ENCODE measurements around the gene EPHB1.

EPHB1 gene

DNA sequence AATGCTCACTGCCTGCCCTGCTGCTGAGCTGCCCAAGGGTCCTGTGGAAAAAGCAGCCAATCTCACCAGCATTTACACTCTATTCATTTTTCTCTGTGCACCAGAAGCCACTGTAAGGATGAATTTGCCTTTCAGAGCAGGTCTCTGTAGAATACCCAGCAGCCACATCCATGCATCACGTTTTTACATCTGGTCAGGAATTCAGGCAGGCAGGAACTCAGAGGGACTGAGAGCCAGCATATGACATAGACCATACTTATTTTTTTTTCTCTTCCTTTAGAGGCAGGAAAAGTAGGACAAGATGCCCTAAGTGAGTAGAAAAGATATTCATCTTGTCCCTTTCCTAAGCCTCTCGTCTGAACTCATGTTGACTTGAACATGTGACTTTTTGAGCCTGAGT is 292.7 kb downstream of the EPHB1 start:
- no peaks in the 10 kb centered on the region for H3K27me3 ChIP-seq (ENCODE audit: control insufficient read depth, insufficient read depth, low read length)
- H3K4me3 ChIP-seq (ENCODE audit: low read depth, low read length): no peak overlapping the region
- H3K9ac ChIP-seq (ENCODE audit: low read depth, low read length): no peak overlapping the region
- H3K4me1 ChIP-seq (ENCODE audit: control insufficient read depth, insufficient read depth, low read length): no peaks in the 10 kb centered on the region
- no peaks in the 10 kb centered on the region for H3K9me3 ChIP-seq (ENCODE audit: control insufficient read depth, insufficient read depth, low read length)
- H3K36me3 ChIP-seq (ENCODE audit: control insufficient read depth, insufficient read depth, low read length): no peaks in the 10 kb centered on the region

DNA sequence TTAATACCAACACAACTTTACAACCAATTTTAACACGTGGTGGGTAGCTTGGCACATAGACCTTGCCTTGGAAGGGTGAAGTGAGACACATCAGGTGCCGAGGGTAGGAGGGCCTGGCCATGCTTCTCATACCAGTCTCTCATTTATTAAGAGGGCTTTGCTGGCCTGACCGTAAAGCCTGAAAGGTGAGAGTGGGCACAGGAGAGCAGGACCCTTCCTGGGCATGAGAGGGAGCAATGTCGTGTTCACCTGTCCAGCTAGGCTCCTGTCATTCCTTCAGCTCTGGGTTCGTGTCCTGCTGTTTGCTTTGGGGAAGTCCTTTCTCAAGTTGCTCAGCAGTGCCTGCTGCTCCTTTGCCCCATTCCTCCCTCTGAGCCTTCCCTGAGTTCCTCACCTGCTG is 294.4 kb downstream of the EPHB1 start:
- H3K9me3 ChIP-seq (ENCODE audit: control insufficient read depth, insufficient read depth, low read length): no peaks in the 10 kb centered on the region
- H3K9ac ChIP-seq (ENCODE audit: low read depth, low read length): no peak overlapping the region
- H3K4me1 ChIP-seq (ENCODE audit: control insufficient read depth, insufficient read depth, low read length): no peaks in the 10 kb centered on the region
- H3K4me3 ChIP-seq (ENCODE audit: low read depth, low read length): no peak overlapping the region
- no peaks in the 10 kb centered on the region for H3K27me3 ChIP-seq (ENCODE audit: control insufficient read depth, insufficient read depth, low read length)
- H3K36me3 ChIP-seq (ENCODE audit: control insufficient read depth, insufficient read depth, low read length): no peaks in the 10 kb centered on the region

DNA sequence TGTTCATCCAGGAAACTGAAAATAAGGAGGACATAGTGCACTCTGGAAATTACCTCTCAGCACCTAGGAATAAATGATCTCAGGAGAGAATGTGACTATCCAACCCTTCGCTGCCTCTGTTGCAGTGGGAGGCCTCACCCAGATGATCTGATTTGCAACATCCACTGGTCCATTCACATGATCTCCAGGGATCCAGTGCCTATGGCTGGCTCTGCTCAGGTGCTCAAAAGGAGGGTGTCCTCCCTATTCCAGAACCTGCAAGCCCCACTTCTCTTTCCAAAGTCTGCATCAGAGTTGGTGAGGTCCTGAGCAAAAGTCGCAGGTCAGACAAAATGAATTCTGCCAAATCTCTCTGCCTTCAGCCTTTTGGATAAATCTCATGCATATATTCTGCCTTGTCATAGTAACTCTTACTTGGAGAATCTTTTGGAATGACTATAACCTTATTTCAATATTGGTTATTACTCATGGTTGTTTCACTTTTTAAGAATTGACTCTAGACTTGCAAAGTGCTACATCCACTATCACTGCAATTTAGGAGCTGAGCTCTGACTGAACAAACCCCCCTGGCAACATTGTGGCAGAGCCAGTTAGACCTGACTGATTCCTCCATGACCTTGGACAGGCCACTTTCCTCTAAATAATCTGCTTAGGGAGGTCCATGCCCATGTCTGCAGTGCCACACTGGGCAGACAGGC is 295.1 kb downstream of the EPHB1 start:
- Histone ChIP-seq H3K9ac (ENCODE audit: low read depth, low read length) (no peak overlapping the region), H3K27me3 (ENCODE audit: control insufficient read depth, insufficient read depth, low read length) (no peaks in the 10 kb centered on the region), H3K9me3 (ENCODE audit: control insufficient read depth, insufficient read depth, low read length) (no peaks in the 10 kb centered on the region), H3K4me1 (ENCODE audit: control insufficient read depth, insufficient read depth, low read length) (no peaks in the 10 kb centered on the region), H3K36me3 (ENCODE audit: control insufficient read depth, insufficient read depth, low read length) (no peaks in the 10 kb centered on the region), H3K4me3 (ENCODE audit: low read depth, low read length) (no peak overlapping the region)

DNA sequence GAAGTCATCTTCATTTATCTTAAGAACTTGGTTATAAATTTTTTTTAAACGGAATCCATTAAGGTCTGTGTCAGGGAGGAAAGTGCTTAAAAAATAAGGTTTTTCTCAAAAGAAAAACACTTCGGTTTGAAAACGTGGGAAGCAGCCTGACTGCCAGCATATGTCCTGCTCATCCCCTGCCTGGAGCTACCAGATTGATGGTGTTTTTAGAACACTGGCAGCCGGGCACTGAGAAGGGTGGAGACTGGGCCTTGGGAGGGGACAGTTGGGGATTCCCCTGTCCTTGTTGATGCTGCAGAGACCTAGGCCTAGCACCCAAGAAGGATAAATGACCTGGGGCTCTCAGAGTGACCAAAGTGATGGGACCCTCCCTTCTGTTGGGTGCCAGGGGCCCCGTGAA is 296.9 kb downstream of the EPHB1 start:
- no peaks in the 10 kb centered on the region for H3K27me3 ChIP-seq (ENCODE audit: control insufficient read depth, insufficient read depth, low read length)
- no peaks in the 10 kb centered on the region for H3K4me1 ChIP-seq (ENCODE audit: control insufficient read depth, insufficient read depth, low read length)
- H3K4me3 ChIP-seq (ENCODE audit: low read depth, low read length): no peak overlapping the region
- no peaks in the 10 kb centered on the region for H3K36me3 ChIP-seq (ENCODE audit: control insufficient read depth, insufficient read depth, low read length)
- H3K9me3 ChIP-seq (ENCODE audit: control insufficient read depth, insufficient read depth, low read length): no peaks in the 10 kb centered on the region
- H3K9ac ChIP-seq (ENCODE audit: low read depth, low read length): no peak overlapping the region

DNA sequence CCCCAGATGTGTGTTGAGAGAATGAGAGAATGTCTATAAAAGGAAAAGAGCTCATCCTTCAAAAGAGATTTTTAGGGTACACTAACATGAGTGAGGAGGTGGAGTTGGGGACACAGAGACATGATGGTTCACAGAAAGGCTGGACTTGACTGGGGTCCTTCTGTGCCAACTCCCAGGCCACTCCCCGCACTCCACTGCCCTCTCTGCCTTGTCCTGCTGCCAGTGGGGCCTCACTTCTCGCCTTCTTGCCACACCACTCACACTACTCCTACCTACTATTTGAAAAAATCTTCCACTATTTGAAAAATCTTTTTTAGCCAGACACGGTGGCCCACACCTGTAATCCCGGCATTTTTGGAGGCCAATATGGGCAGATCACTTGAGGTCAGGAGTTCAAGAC is 298.1 kb downstream of the EPHB1 start:
- no peaks in the 10 kb centered on the region for H3K36me3 ChIP-seq (ENCODE audit: control insufficient read depth, insufficient read depth, low read length)
- no peaks in the 10 kb centered on the region for H3K4me1 ChIP-seq (ENCODE audit: control insufficient read depth, insufficient read depth, low read length)
- H3K4me3 ChIP-seq (ENCODE audit: low read depth, low read length): no peak overlapping the region

DNA sequence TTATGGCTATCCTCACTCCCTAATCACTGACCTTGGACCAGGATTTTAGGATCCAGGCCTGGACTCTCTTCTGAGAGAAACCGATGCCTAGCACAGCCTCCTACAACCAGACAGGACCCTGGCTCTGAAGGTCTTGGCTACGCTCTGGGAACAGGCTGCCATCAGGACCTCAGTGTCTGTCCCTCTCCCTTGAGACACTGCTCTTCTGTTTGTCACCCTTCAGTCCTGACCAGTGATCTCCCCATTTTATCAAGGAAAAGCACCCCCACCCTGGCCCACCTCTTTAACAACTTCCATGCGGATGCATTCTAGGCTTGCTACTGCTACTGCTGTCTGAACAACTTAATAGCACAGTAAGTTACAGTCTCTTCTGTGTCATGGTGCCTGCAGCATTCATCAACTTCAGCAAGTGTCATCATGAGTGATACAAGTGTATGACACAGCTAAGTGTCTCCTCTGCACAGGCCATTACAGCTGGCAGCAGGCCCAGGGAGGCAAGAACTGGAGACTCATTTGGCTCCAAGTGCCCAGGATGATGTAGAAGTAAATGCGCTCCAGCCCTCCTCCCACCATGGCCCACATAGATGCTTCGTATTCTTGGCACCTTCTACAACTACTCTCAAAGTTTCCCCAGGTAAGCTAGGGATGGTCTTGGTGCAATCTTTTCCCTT is 302.4 kb downstream of the EPHB1 start:
- Histone ChIP-seq H3K36me3 (ENCODE audit: control insufficient read depth, insufficient read depth, low read length) (no peaks in the 10 kb centered on the region), H3K9me3 (ENCODE audit: control insufficient read depth, insufficient read depth, low read length) (no peaks in the 10 kb centered on the region), H3K4me1 (ENCODE audit: control insufficient read depth, insufficient read depth, low read length) (peaks cover 4% of the 10 kb centered on the region), H3K4me3 (ENCODE audit: low read depth, low read length) (no peak overlapping the region), H3K9ac (ENCODE audit: low read depth, low read length) (no peak overlapping the region), H3K27me3 (ENCODE audit: control insufficient read depth, insufficient read depth, low read length) (no peaks in the 10 kb centered on the region)

More for the DNA sequence above, 298.1 kb downstream of the EPHB1 start:
- no peaks in the 10 kb centered on the region for H3K9me3 ChIP-seq (ENCODE audit: control insufficient read depth, insufficient read depth, low read length)
- H3K9ac ChIP-seq (ENCODE audit: low read depth, low read length): no peak overlapping the region
- H3K27me3 ChIP-seq (ENCODE audit: control insufficient read depth, insufficient read depth, low read length): no peaks in the 10 kb centered on the region

DNA sequence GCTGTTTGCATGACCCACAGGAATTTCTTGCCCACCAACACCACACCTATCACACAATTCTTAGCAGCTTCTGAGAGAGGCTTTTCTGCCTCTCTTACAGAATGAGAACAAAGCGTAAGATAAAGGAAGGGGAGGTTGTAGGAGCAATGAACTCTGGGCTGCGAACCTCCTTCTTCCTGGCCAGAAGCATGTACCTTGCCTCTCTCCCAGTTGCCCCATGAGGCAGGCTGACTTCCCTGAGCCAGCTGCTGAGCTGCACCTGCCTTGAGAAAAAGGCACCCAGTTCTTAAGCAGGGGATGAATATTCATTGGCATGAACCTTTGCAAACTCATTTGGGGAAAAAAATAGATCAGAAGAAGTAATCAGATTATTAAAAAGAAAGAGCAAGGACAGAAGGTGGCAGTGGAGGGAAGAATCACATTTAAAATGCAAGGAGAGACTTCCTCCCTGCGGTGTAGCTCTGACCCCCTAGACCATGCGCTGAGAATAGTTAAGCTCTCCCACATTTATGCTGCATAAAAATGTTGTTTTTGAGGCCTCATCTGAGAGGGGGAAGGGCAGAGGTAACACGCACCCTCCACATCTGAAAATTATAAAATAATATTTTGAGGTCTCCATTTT is 304.8 kb downstream of the EPHB1 start:
- Histone ChIP-seq H3K4me1 (ENCODE audit: control insufficient read depth, insufficient read depth, low read length) (peaks cover 9% of the 10 kb centered on the region), H3K27me3 (ENCODE audit: control insufficient read depth, insufficient read depth, low read length) (no peaks in the 10 kb centered on the region), H3K9ac (ENCODE audit: low read depth, low read length) (no peak overlapping the region), H3K36me3 (ENCODE audit: control insufficient read depth, insufficient read depth, low read length) (no peaks in the 10 kb centered on the region), H3K9me3 (ENCODE audit: control insufficient read depth, insufficient read depth, low read length) (no peaks in the 10 kb centered on the region), H3K4me3 (ENCODE audit: low read depth, low read length) (no peak overlapping the region)

DNA sequence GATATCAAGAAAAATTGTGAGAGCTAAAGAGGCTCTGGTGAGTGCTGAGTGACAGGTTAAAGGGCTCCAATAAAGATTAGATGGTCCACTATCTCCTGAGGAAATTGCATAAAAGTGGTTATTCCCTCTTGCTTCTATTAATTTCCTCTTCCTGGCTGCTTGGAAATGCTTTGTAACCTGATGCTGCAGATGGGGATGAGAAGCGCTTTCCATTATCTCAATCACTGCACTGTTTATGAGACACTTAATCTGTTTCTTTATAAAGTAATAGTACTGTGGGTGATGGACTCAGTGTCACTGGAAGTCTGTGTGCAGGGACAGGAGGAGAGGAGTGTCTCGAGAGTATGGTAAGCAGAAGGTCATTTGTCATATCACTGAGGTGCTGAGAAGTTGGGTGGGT is 305.3 kb downstream of the EPHB1 start:
- no peak overlapping the region for H3K4me3 ChIP-seq (ENCODE audit: low read depth, low read length)
- no peak overlapping the region for H3K9ac ChIP-seq (ENCODE audit: low read depth, low read length)
- H3K27me3 ChIP-seq (ENCODE audit: control insufficient read depth, insufficient read depth, low read length): no peaks in the 10 kb centered on the region
- H3K9me3 ChIP-seq (ENCODE audit: control insufficient read depth, insufficient read depth, low read length): no peaks in the 10 kb centered on the region
- H3K4me1 ChIP-seq (ENCODE audit: control insufficient read depth, insufficient read depth, low read length): peaks cover 9% of the 10 kb centered on the region
- H3K36me3 ChIP-seq (ENCODE audit: control insufficient read depth, insufficient read depth, low read length): no peaks in the 10 kb centered on the region

DNA sequence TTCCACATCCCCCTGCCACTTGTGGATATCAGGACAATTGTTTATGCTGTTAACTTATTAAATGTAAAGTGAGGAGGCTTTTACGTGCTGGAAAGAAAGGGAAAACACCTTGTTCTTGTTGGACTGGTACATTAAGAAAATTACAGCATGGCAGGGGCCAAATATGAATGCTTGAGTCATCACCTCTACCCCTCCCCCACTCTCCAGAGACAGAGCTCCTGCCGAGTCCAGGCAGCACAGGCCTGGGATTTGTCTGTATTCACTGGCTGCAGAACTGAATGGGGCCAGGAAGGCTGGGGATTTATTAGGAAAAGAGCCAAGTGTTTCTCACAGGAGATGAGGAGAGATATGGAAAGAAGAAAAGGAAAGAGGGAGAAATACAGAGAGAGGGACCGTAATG is 308.9 kb downstream of the EPHB1 start:
- Histone ChIP-seq H3K36me3 (ENCODE audit: control insufficient read depth, insufficient read depth, low read length) (no peaks in the 10 kb centered on the region), H3K9me3 (ENCODE audit: control insufficient read depth, insufficient read depth, low read length) (no peaks in the 10 kb centered on the region), H3K4me1 (ENCODE audit: control insufficient read depth, insufficient read depth, low read length) (peaks cover 9% of the 10 kb centered on the region), H3K4me3 (ENCODE audit: low read depth, low read length) (no peak overlapping the region), H3K9ac (ENCODE audit: low read depth, low read length) (no peak overlapping the region), H3K27me3 (ENCODE audit: control insufficient read depth, insufficient read depth, low read length) (no peaks in the 10 kb centered on the region)

DNA sequence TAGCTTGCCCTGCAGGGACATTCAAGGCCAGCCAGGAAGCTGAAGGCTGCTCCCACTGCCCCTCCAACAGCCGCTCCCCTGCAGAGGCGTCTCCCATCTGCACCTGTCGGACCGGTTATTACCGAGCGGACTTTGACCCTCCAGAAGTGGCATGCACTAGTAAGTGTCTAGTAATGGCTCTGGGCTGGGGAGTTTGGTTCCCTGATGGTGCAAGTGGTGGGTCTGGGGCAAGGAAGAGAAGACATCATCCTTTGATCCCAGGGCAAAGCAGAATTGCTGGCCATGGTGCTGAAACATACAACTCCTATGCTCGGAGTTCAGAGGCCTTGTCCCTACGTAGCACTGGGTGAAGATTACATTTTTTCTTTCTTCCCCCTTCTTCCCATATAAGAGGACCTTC is 311.4 kb downstream of the EPHB1 start:
- H3K9ac ChIP-seq (ENCODE audit: low read depth, low read length): no peak overlapping the region
- H3K4me1 ChIP-seq (ENCODE audit: control insufficient read depth, insufficient read depth, low read length): peaks cover 6% of the 10 kb centered on the region
- no peak overlapping the region for H3K4me3 ChIP-seq (ENCODE audit: low read depth, low read length)
- peaks cover 3% of the 10 kb centered on the region for H3K36me3 ChIP-seq (ENCODE audit: control insufficient read depth, insufficient read depth, low read length)
- no peaks in the 10 kb centered on the region for H3K9me3 ChIP-seq (ENCODE audit: control insufficient read depth, insufficient read depth, low read length)
- H3K27me3 ChIP-seq (ENCODE audit: control insufficient read depth, insufficient read depth, low read length): no peaks in the 10 kb centered on the region

DNA sequence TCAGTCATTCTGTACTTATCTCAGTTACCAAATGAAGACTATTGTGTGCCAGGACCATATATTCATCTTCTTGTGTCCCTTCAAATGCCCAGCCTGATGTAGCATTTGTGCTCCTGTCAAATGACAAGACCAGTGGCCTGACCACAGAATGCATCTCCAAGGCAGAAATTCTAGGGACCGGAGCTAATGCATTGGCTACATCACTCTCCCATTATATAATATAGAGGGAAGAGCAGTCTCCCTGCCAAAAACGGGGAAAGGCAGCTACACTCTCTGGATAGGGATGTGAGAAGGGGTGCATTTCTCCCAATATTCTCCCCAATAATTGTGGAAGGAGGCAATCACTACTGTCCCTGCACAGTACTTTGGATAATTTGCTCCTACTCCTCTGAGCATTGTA is 312.0 kb downstream of the EPHB1 start:
- no peak overlapping the region for H3K9ac ChIP-seq (ENCODE audit: low read depth, low read length)
- H3K4me3 ChIP-seq (ENCODE audit: low read depth, low read length): no peak overlapping the region
- H3K27me3 ChIP-seq (ENCODE audit: control insufficient read depth, insufficient read depth, low read length): no peaks in the 10 kb centered on the region
- peaks cover 6% of the 10 kb centered on the region for H3K4me1 ChIP-seq (ENCODE audit: control insufficient read depth, insufficient read depth, low read length)
- peaks cover 3% of the 10 kb centered on the region for H3K36me3 ChIP-seq (ENCODE audit: control insufficient read depth, insufficient read depth, low read length)
- H3K9me3 ChIP-seq (ENCODE audit: control insufficient read depth, insufficient read depth, low read length): no peaks in the 10 kb centered on the region

DNA sequence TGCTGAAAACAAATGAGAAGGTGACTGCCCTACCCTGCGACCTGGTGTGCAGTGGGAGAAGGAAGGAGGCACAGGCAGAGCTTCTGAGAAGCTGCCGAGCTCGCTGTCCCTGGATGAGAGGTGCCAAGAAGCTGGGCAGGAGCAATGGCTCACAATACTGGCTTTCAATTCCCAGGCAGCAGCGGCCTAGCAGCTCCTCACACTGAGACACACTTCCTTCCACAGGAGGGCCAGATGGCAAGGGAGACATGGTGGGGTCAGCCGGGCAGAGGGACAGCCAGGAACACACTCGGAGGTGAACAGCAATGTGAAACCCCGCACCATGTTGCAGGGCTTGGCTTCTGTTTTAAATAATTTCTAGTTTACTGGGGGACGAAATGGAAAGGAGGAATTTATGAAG is 314.6 kb downstream of the EPHB1 start:
- Histone ChIP-seq H3K27me3 (ENCODE audit: control insufficient read depth, insufficient read depth, low read length) (no peaks in the 10 kb centered on the region), H3K4me1 (ENCODE audit: control insufficient read depth, insufficient read depth, low read length) (no peaks in the 10 kb centered on the region), H3K4me3 (ENCODE audit: low read depth, low read length) (no peak overlapping the region), H3K9ac (ENCODE audit: low read depth, low read length) (no peak overlapping the region), H3K36me3 (ENCODE audit: control insufficient read depth, insufficient read depth, low read length) (peaks cover 3% of the 10 kb centered on the region), H3K9me3 (ENCODE audit: control insufficient read depth, insufficient read depth, low read length) (no peaks in the 10 kb centered on the region)
